GM13977 (cell line): ENCODE data around the gene CTNND2.

Source experiments
- DNase-seq: peaks from one replicate; pipeline ENCODE4 v3.0.0; 2012; ENCODE audit warnings: low spot score
- CTCF ChIP-seq: IDR thresholded peaks from 2 replicates; pipeline ENCODE4 v1.5.1; 2012; ENCODE audit warnings: mild to moderate bottlenecking, control low read depth; ENCODE audit not compliant: insufficient read depth; ENCODE audit errors: extremely low read depth, missing control alignments
- in situ Hi-C: fragments of 300-500 bp; cut with MboI; formaldehyde crosslinking; loops from one replicate; pipeline ENCODE4 v1.12.0; 2022; ENCODE audit warnings: low sequenced_read_pairs, low pct_unique_long_range_greater_than_20kb, mixed read lengths, inconsistent platforms; ENCODE audit not compliant: unreplicated experiment

CTNND2 gene

DNA sequence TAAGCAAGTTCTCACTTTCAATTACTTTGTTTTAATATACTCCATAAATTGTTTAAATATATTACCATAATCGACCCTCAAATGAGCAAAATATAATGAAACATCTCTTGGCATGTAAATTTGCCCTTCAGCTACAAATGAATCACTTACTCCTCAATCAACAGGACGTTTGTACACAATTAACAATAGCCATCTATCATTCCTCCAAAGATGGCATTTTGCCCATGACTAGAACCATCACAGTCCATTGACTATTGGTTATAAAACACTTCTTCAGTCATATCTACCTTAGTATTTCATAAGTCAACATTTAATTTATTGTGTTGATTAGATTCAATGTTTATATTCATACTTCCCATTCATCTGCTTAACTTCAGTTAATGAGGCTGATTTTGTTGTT, 127.2 kb downstream of the CTNND2 start:
- no peak for TF ChIP-seq CTCF
- no peak for DNase-seq
- in situ Hi-C loops = no loop called here

DNA sequence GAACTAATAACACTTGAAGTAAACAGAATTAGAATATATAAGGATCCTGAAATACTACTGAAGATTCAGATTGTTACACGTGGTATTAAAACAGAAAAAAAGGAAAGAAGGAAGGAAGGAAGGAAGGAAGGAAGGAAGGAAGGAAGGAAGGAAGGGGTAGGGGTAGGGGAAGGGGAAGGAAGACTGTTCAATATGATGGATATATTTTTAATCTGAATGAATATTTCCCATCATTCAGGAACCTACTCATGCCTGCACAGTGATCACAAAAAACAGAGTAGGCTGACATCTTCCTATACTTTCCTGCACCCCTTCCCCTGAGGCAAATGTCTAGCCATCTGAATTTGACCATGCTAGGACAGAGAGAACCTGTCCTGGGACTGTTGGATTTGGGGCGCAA, 133.9 kb downstream of the CTNND2 start:
- no peak for DNase-seq
- no peak for TF ChIP-seq CTCF
- in situ Hi-C loops = no loop called here

- no peak for DNase-seq
- in situ Hi-C loops = no loop called here
- TF ChIP-seq CTCF = no peak
These were observed 143.2 kb downstream of the CTNND2 start for GRCh38 chr5:11760934-11761603.

DNA sequence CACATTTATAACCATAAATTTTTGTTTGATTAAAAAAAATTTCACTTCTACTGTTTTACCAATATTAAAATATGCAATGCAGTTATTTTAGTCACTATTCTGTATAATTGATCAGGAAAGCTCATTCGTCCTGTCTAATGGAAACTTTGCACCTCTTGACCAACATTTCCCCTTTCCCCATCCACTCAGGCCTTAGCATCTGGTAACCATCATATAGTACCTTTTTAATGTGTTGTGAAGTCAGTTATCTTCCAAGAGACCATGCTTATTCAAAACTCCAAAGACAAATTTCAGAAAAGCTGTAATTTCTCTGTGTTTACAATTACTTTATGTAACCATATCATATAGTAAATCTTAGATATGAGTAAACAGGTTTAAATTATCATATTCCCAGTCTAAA, 145.9 kb downstream of the CTNND2 start:
- in situ Hi-C loops = no loop called here
- no peak for TF ChIP-seq CTCF
- DNase-seq = no peak

DNA sequence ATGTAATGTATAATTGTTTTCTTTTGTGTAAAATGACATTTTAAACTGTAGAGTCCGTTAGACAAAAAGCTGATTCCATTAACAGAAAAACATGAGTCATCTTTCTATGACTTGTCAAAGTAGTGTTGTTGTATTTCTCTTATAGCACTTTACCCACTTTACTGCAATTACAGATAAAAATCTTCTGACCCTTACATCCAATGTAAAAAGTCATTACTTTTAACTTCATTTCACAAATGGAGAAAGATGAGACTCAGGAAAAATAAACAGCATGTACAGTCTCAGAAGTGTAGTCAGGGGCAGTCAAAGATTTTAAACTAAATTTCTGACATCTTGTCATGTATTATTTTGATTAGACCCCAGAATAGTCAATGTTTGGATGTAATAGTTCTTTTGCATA, 146.6 kb downstream of the CTNND2 start:
- in situ Hi-C loops = no loop called here
- no peak for TF ChIP-seq CTCF
- no peak for DNase-seq

GRCh38 chr5:11737010-11737409, 167.2 kb downstream of the CTNND2 start:
- TF ChIP-seq CTCF = no peak
- no peak for DNase-seq
- in situ Hi-C loops = no loop called here
